Measurements from ENCODE around the gene FNBP1. TPM values are rescaled to one million over a fixed set of nuclear protein-coding genes. Genes with fewer than 3 reads are reported as not detected.

FNBP1 gene
- polyA plus RNA-seq, 3 donors = 37.6 to 60.7 (median 51.4) TPM

- H3K9ac ChIP-seq (ENCODE audit: insufficient read depth, low read length, poor library complexity, severe bottlenecking) = peak within 1 kb of the TSS; percentile 96
- no peaks in the 10 kb centered on the region for H3K9me3 ChIP-seq (replicated peaks in 1 of 2; ENCODE audit: control insufficient read depth in 1 of 2, insufficient read depth in 1 of 2, low read length in 2 of 2)
- TF ChIP-seq CTCF (IDR thresholded peaks at IDR 0.05) = no peak
- intact Hi-C loops (cut with micrococcal nuclease) = no loop called here
- H3K79me2 ChIP-seq (ENCODE audit: insufficient read depth, low read length) = peaks cover 90% of the 10 kb centered on the region
- peaks cover 4 to 9% of the 10 kb centered on the region in 2 donors for H3K36me3 ChIP-seq (replicated peaks in 1 of 2; ENCODE audit: control insufficient read depth in 1 of 2, insufficient read depth in 2 of 2, low read length in 2 of 2)
- H3K27me3 ChIP-seq (ENCODE audit: control insufficient read depth in 2 of 2, insufficient read depth in 2 of 2, low read length in 2 of 2) = no peaks in the 10 kb centered on the region
- H3K4me1 ChIP-seq (ENCODE audit: control insufficient read depth in 1 of 2, insufficient read depth in 2 of 2, low read length in 2 of 2) = peaks cover 30 to 39% of the 10 kb centered on the region in 2 donors
- Mint-ChIP-seq H3K9me3 (no peaks in the 10 kb centered on the region), H3K4me3 (peak within 1 kb of the TSS; percentile 88 to 93), H3K36me3 (peaks cover 6 to 7% of the 10 kb centered on the region in 2 donors), H3K27ac (peak within 1 kb of the TSS; percentile 87 to 95 (median 94)), H3K27me3 (ENCODE audit: low read depth in 3 of 3) (no peaks in the 10 kb centered on the region), H3K4me1 (peaks cover 31% of the 10 kb centered on the region)
- under 1% methylated on average over 56 of the region's 64 CpGs for WGBS (ENCODE audit: insufficient coverage)
- H3K4me2 ChIP-seq (replicated peaks; ENCODE audit: extremely low read depth, low read length, poor library complexity, severe bottlenecking) = peak within 1 kb of the TSS; percentile 92
- H3K4me3 ChIP-seq (replicated peaks in 1 of 3; ENCODE audit: low read depth in 2 of 3, low read length in 3 of 3) = peak within 1 kb of the TSS; percentile 63 to 97 (median 86)
- H3K27ac ChIP-seq (ENCODE audit: low read depth in 1 of 2, low read length in 2 of 2) = peak within 1 kb of the TSS; percentile 55 to 91
- DNase-seq = peak; percentile 59 to 73 (median 71)
- H4K20me1 ChIP-seq (ENCODE audit: insufficient read depth, low read length) = peaks cover 14% of the 10 kb centered on the region
- peak within 1 kb of the TSS; percentile 96 for H2AFZ ChIP-seq (ENCODE audit: insufficient read depth, low read depth, low read length, poor library complexity, severe bottlenecking)
These were observed 10.7 kb upstream of the FNBP1 start, which contains the start of gene GPR107 for GRCh38 chr9:130053504-130054324. Gene GPR107 (plus strand): TSS chr9:130053906. CDS start chr9:130053933, 27 bp downstream.

- TF ChIP-seq CTCF (IDR thresholded peaks at IDR 0.05) = no peak
- Mint-ChIP-seq H3K9me3 (no peaks in the 10 kb centered on the region), H3K36me3 (peaks cover 2 to 4% of the 10 kb centered on the region in 2 donors), H3K27ac (peak overlapping the region; percentile 83 to 95 (median 94)), H3K27me3 (ENCODE audit: low read depth in 3 of 3) (no peaks in the 10 kb centered on the region), H3K4me3 (peak overlapping the region; percentile 88), H3K4me1 (peaks cover 31% of the 10 kb centered on the region)
- Histone ChIP-seq H3K27me3 (ENCODE audit: control insufficient read depth in 2 of 2, insufficient read depth in 2 of 2, low read length in 2 of 2) (no peaks in the 10 kb centered on the region), H3K4me3 (replicated peaks in 1 of 3; ENCODE audit: low read depth in 2 of 3, low read length in 3 of 3) (peak overlapping the region; percentile 63 to 97 (median 86)), H4K20me1 (ENCODE audit: insufficient read depth, low read length) (peaks cover 11% of the 10 kb centered on the region), H3K9me3 (replicated peaks in 1 of 2; ENCODE audit: control insufficient read depth in 1 of 2, insufficient read depth in 1 of 2, low read length in 2 of 2) (no peaks in the 10 kb centered on the region), H3K79me2 (ENCODE audit: insufficient read depth, low read length) (peaks cover 84% of the 10 kb centered on the region), H3K36me3 (replicated peaks in 1 of 2; ENCODE audit: control insufficient read depth in 1 of 2, insufficient read depth in 2 of 2, low read length in 2 of 2) (peaks cover 2 to 3% of the 10 kb centered on the region in 2 donors), H3K9ac (ENCODE audit: insufficient read depth, low read length, poor library complexity, severe bottlenecking) (peak overlapping the region; percentile 96), H2AFZ (ENCODE audit: insufficient read depth, low read depth, low read length, poor library complexity, severe bottlenecking) (peak overlapping the region; percentile 96), H3K27ac (ENCODE audit: low read depth in 1 of 2, low read length in 2 of 2) (peak overlapping the region; percentile 55 to 91), H3K4me2 (replicated peaks; ENCODE audit: extremely low read depth, low read length, poor library complexity, severe bottlenecking) (peak overlapping the region; percentile 92), H3K4me1 (ENCODE audit: control insufficient read depth in 1 of 2, insufficient read depth in 2 of 2, low read length in 2 of 2) (peaks cover 30 to 39% of the 10 kb centered on the region in 2 donors)
- WGBS (ENCODE audit: insufficient coverage) = 0% methylated on average over 6 of the region's 9 CpGs
- DNase-seq = no peak
- intact Hi-C loops (cut with micrococcal nuclease) = no loop called here
These were observed 10.1 kb upstream of the FNBP1 start for GRCh38 chr9:130053109-130053503.
